A172 (cell line): ENCODE data around the gene TM4SF5. TPM values are rescaled to one million over a fixed set of nuclear protein-coding genes. Genes with fewer than 3 reads are reported as not detected.

ENCODE experiments used
- total RNA-seq: library from RNA; depleted of rRNA; stranded (reverse); fragments of >200 nt; shearing (Covaris generic); gene quantifications from 2 replicates; pipeline ENCODE4 v1.2.3, GENCODE V29; 2014; rRNA removed

The TM4SF5 gene
- total RNA-seq, 1 experiment from 2014 or later = not detected

Other genes starting within 250 kb of the TM4SF5 start
- gene MYBBP1A, start 216.5 kb upstream of the TM4SF5 start, total RNA-seq = 59.0 and 63.5 TPM in 2 replicates
- not detected in 2 replicates for gene GGT6, start 211.3 kb upstream of the TM4SF5 start, total RNA-seq
- 0.34 and 1.8 TPM in 2 replicates for gene SMTNL2, start 187.4 kb upstream of the TM4SF5 start, total RNA-seq
- not detected in 2 replicates for gene ALOX15, start 130.2 kb upstream of the TM4SF5 start, total RNA-seq
- gene PELP1, start 67.7 kb upstream of the TM4SF5 start, total RNA-seq = 23.5 and 29.5 TPM in 2 replicates
- 6.7 and 12.3 TPM in 2 replicates for gene ARRB2, start 61.3 kb upstream of the TM4SF5 start, total RNA-seq
- gene MED11, start 40.5 kb upstream of the TM4SF5 start, total RNA-seq = 29.9 and 33.3 TPM in 2 replicates
- gene ZMYND15, start 32.1 kb upstream of the TM4SF5 start, total RNA-seq = 0.07 and 0.21 TPM in 2 replicates
- 5.1 and 8.1 TPM in 2 replicates for gene CXCL16, start 32.0 kb upstream of the TM4SF5 start, total RNA-seq
- not detected in 2 replicates for gene VMO1, start 14.5 kb downstream of the TM4SF5 start, total RNA-seq
- not detected in 2 replicates for gene GLTPD2, start 17.1 kb downstream of the TM4SF5 start, total RNA-seq
- 351 and 425 TPM in 2 replicates for gene PSMB6, start 24.3 kb downstream of the TM4SF5 start, total RNA-seq
- 17.6 and 18.0 TPM in 2 replicates for gene PLD2, start 35.3 kb downstream of the TM4SF5 start, total RNA-seq
- 31.4 and 31.6 TPM in 2 replicates for gene MINK1, start 61.5 kb downstream of the TM4SF5 start, total RNA-seq
- 0.07 and 0.48 TPM in 2 replicates for gene C17orf107, start 127.7 kb downstream of the TM4SF5 start, total RNA-seq
- gene CHRNE, start 131.2 kb downstream of the TM4SF5 start, total RNA-seq = not detected in 2 replicates
- 0.17 TPM in 1 of 2 replicates, not detected in the other for gene GP1BA, start 160.4 kb downstream of the TM4SF5 start, total RNA-seq
- gene SLC25A11, start 168.2 kb downstream of the TM4SF5 start, total RNA-seq = 80.8 and 82.6 TPM in 2 replicates
- 48.2 and 49.2 TPM in 2 replicates for gene RNF167, start 168.4 kb downstream of the TM4SF5 start, total RNA-seq
- 1,113 and 1,180 TPM in 2 replicates for gene PFN1, start 176.6 kb downstream of the TM4SF5 start, total RNA-seq
- 4.0 and 12.3 TPM in 2 replicates for gene ENO3, start 179.2 kb downstream of the TM4SF5 start, total RNA-seq
- 74.4 and 90.6 TPM in 2 replicates for gene SPAG7, start 195.9 kb downstream of the TM4SF5 start, total RNA-seq
- gene CAMTA2, start 215.8 kb downstream of the TM4SF5 start, total RNA-seq = 2.4 and 7.1 TPM in 2 replicates
- gene INCA1, start 225.6 kb downstream of the TM4SF5 start, total RNA-seq = 0.88 and 1.5 TPM in 2 replicates
- gene KIF1C, start 226.1 kb downstream of the TM4SF5 start, total RNA-seq = 123 and 125 TPM in 2 replicates